NCI-H2171 (cell line): ENCODE results near the gene RASGEF1B.

Experiments
- DNase-seq: peaks from one replicate; lab custom pipeline; 2025; lab: John Stamatoyannopoulos, UW

RASGEF1B gene

GRCh38 chr4:81465406-81466340, 6.0 kb downstream of the RASGEF1B start:
- DNase-seq, result no peak

GRCh38 chr4:81460834-81461233, 10.9 kb downstream of the RASGEF1B start:
- no peak for DNase-seq

GRCh38 chr4:81460191-81460701, 11.5 kb downstream of the RASGEF1B start:
- DNase-seq, result no peak

GRCh38 chr4:81459228-81459627, 12.5 kb downstream of the RASGEF1B start:
- no peak for DNase-seq

- DNase-seq, result no peak
These were observed 13.7 kb downstream of the RASGEF1B start for GRCh38 chr4:81457921-81458520.

- no peak for DNase-seq
These were observed 14.4 kb downstream of the RASGEF1B start for GRCh38 chr4:81457345-81457744.

GRCh38 chr4:81455897-81456296, 15.8 kb downstream of the RASGEF1B start:
- DNase-seq, result no peak

GRCh38 chr4:81454948-81455347, 16.8 kb downstream of the RASGEF1B start:
- DNase-seq, result no peak

- DNase-seq, result no peak
These were observed 17.2 kb downstream of the RASGEF1B start for GRCh38 chr4:81454499-81454898.

- DNase-seq, result no peak
These were observed 18.7 kb downstream of the RASGEF1B start for GRCh38 chr4:81453024-81453423.

- DNase-seq, result no peak
These were observed 19.2 kb downstream of the RASGEF1B start for GRCh38 chr4:81452452-81453006.

GRCh38 chr4:81449015-81449414, 22.7 kb downstream of the RASGEF1B start:
- no peak for DNase-seq

- DNase-seq, result no peak
These were observed 24.0 kb downstream of the RASGEF1B start for GRCh38 chr4:81447566-81448229.

- no peak for DNase-seq
These were observed 25.1 kb downstream of the RASGEF1B start for GRCh38 chr4:81446634-81447033.

GRCh38 chr4:81445196-81445595, 26.5 kb downstream of the RASGEF1B start:
- no peak for DNase-seq

GRCh38 chr4:81442484-81443085, 29.1 kb downstream of the RASGEF1B start:
- DNase-seq, result no peak

- DNase-seq, result no peak
These were observed 30.8 kb downstream of the RASGEF1B start for GRCh38 chr4:81440949-81441348.

GRCh38 chr4:81436941-81437574, 34.6 kb downstream of the RASGEF1B start:
- DNase-seq, result no peak

- no peak for DNase-seq
These were observed 35.6 kb downstream of the RASGEF1B start for GRCh38 chr4:81436096-81436495.

GRCh38 chr4:81432825-81433224, 38.9 kb downstream of the RASGEF1B start:
- DNase-seq, result no peak

GRCh38 chr4:81431971-81432370, 39.7 kb downstream of the RASGEF1B start:
- DNase-seq, result no peak
